AG04450 (cell line): ENCODE measurements around the gene TARDBP. TPM values are rescaled to one million over a fixed set of nuclear protein-coding genes. Genes with fewer than 3 reads are reported as not detected.
"Not testable (repeated sequence)": the region's sequence is repeated elsewhere in the genome, so short reads cannot be mapped to it uniquely, and the experiment has no call there.

Source experiments
- CTCF ChIA-PET: fragments of 300-600, 350-600 bp; formaldehyde crosslinking; extraction: SDS; loops from one replicate; lab custom pipeline; 2022; ENCODE audit warnings: antibody characterized with exemption, inconsistent platforms; lab: Charles Lee
- POLR2A ChIA-PET: fragments of 350-600 bp; formaldehyde crosslinking; extraction: SDS; loops from one replicate; lab custom pipeline; 2021; ENCODE audit warnings: antibody characterized with exemption, inconsistent platforms; lab: Yijun Ruan, JAX
- DNase-seq: peaks from one replicate; pipeline ENCODE4 v3.0.0-alpha.2; 2011; ENCODE audit warnings: low read depth, low spot score
- H3K27ac ChIP-seq: one replicate; pipeline ENCODE4 v1.5.1; 2012; ENCODE audit warnings: low read depth, low read length, control low read depth
- H3K27me3 ChIP-seq: one replicate; pipeline ENCODE4 v1.6.0; 2012; ENCODE audit warnings: low read length; ENCODE audit not compliant: control insufficient read depth, insufficient read depth
- H3K4me3 ChIP-seq: 2 replicates; pipeline ENCODE4 v1.5.1; 2011; ENCODE audit warnings: mild to moderate bottlenecking, low read depth, low read length, control low read depth
- H3K9me3 ChIP-seq: 2 replicates; pipeline ENCODE4 v1.5.1; 2012; ENCODE audit warnings: low read length; ENCODE audit not compliant: control insufficient read depth, insufficient read depth
- CTCF ChIP-seq: IDR thresholded peaks from 2 replicates; pipeline ENCODE4 v1.5.1; 2011; ENCODE audit warnings: low read depth, low read length, control low read depth, inconsistent platforms
- polyA plus RNA-seq: library from polyadenylated mRNA; depleted of rRNA; stranded (reverse); fragments of >200 nt; gene quantifications from 2 replicates; pipeline ENCODE4 v1.2.3, GENCODE V29; 2011

TARDBP gene
- polyA plus RNA-seq, 1 experiment = 218 TPM

- CTCF ChIA-PET = interaction anchor here (7.5 kb wide), 1 partner anchor 9 kb away, joined by 84 read pairs; no protein-coding TSS in a partner anchor
- Histone ChIP-seq H3K9me3 (peaks cover 2% of the 10 kb centered on the region; the same call in 1 of the 2 replicates), H3K27me3 (peaks cover 3% of the 10 kb centered on the region), H3K4me3 (no peak within 1 kb of the TSS), H3K27ac (no peak within 1 kb of the TSS)
- DNase-seq = no peak
- POLR2A ChIA-PET = no interaction called here
- no peak for TF ChIP-seq CTCF
Measured at GRCh38 chr1:11046625-11047365, 34.3 kb downstream of the TARDBP start, which contains the start of gene MASP2. Gene MASP2, minus strand, starts transcription at chr1:11047239. Its CDS starts 32 bp downstream, at chr1:11047207.

- H3K27me3 ChIP-seq, DNase-seq, H3K4me3 ChIP-seq, H3K9me3 ChIP-seq, H3K27ac ChIP-seq: not testable (repeated sequence)
- ChIA-PET POLR2A (interaction anchor here (0.7 kb wide), 1 partner anchor 8 kb away, joined by 4 read pairs; no protein-coding TSS in a partner anchor), CTCF (interaction anchor here (7.5 kb wide), 1 partner anchor 14 kb away, joined by 84 read pairs; no protein-coding TSS in a partner anchor)
Measured at GRCh38 chr1:11051121-11051520, 38.7 kb downstream of the TARDBP start.

- Histone ChIP-seq H3K27ac (no peak overlapping the region), H3K27me3 (no peaks in the 10 kb centered on the region), H3K4me3 (no peak overlapping the region), H3K9me3 (peaks cover 2% of the 10 kb centered on the region; the same call in 1 of the 2 replicates)
- CTCF ChIA-PET = interaction anchor here (7.5 kb wide), 1 partner anchor 15 kb away, joined by 84 read pairs; no protein-coding TSS in a partner anchor
- POLR2A ChIA-PET = no interaction called here
- no peak for TF ChIP-seq CTCF
- DNase-seq = no peak
Measured at GRCh38 chr1:11051781-11052511, 39.5 kb downstream of the TARDBP start.

- Histone ChIP-seq H3K27ac (no peak overlapping the region), H3K27me3 (no peaks in the 10 kb centered on the region), H3K4me3 (no peak overlapping the region), H3K9me3 (no peaks in the 10 kb centered on the region)
- no peak for DNase-seq
- POLR2A ChIA-PET = interaction anchor here (0.6 kb wide), 1 partner anchor 20 kb away, joined by 3 read pairs; no protein-coding TSS in a partner anchor
- CTCF ChIA-PET = interaction anchor here (2.4 kb wide), 1 partner anchor 15 kb away, joined by 16 read pairs; no protein-coding TSS in a partner anchor
- TF ChIP-seq CTCF = no peak
Measured at GRCh38 chr1:11052839-11053757, 40.6 kb downstream of the TARDBP start.

GRCh38 chr1:11053758-11054137 lies 41.3 kb downstream of the TARDBP start:
- POLR2A ChIA-PET = interaction anchor here (0.6 kb wide), 1 partner anchor 21 kb away, joined by 3 read pairs; no protein-coding TSS in a partner anchor
- Histone ChIP-seq H3K27ac (no peak overlapping the region), H3K9me3 (no peaks in the 10 kb centered on the region; the same call in 1 of the 2 replicates), H3K27me3 (no peaks in the 10 kb centered on the region), H3K4me3 (no peak overlapping the region)
- CTCF ChIA-PET = interaction anchor here (2.4 kb wide), 1 partner anchor 16 kb away, joined by 16 read pairs; no protein-coding TSS in a partner anchor
- DNase-seq = no peak
- no peak for TF ChIP-seq CTCF
